NB4 (cell line): Measurements from ENCODE around the gene FAM98B.
A peak's percentile ranks its signal among the peaks of the same experiment; 100 is the strongest.

Source experiments
- DNase-seq: peaks from one replicate; pipeline ENCODE4 v3.0.0; 2010; ENCODE audit warnings: low read depth
- H3K4me3 ChIP-seq: one replicate; pipeline ENCODE4 v1.5.1; 2011; ENCODE audit warnings: mild to moderate bottlenecking, low read depth, low read length, moderate library complexity
- MYC ChIP-seq: IDR thresholded peaks from 2 replicates; pipeline ENCODE4 v1.6.1; 2011; ENCODE audit warnings: low read depth, low read length
- POLR2A ChIP-seq: IDR thresholded peaks from 2 replicates; pipeline ENCODE4 v1.6.1; 2011; ENCODE audit warnings: mild to moderate bottlenecking; ENCODE audit not compliant: insufficient read length; ENCODE audit errors: extremely low read depth
- TF ChIP-seq, protein P1 (sequence below): IDR thresholded peaks from one replicate; pipeline ENCODE4 v1.5.1; 2012; ENCODE audit warnings: low read depth, low read length
- TF ChIP-seq, protein P2 (sequence below): IDR thresholded peaks from 2 replicates; pipeline ENCODE4 v1.6.1; 2011; ENCODE audit warnings: low read depth, low read length

The FAM98B gene

DNA sequence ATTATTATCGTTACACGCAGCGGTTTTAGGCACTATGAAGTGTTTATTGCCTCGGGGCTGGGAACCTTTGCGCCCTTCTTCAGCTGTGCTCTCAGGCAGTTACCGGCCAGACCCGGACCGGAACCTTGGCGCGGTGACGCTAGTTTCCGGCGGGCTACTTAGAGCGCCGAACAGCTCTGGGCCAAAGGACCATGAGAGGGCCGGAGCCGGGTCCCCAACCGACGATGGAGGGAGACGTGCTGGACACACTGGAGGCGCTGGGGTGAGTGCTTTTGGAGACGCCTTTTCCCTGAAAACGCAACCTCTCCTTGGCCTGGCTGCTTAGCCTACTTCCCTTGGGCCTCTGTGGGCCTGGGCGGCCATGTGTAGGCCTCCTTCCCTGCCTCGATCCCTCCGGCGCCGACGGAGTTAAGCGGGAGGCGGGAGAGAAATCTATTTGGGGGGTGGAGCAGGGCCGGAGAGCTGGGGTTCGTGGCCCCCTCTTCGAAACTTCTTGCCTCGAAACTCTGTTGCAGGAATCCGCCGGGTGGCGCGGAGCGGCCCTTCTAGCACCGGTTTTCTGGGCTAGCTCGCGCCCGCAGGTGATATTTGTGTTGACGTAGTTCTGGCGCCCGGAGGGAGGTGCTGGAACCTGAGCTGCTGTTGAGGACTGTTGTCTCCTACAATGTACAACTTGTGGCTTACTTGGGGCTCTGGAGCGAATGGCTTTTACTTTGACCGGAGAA lies at the start of gene FAM98B:
Gene FAM98B (plus strand): TSS at position 157 of the 725 bp plus-strand sequence. CDS start 35 bp downstream, at position 192.
- TF ChIP-seq MYC (peak; percentile 73), POLR2A (peak; percentile 83)
- TF ChIP-seq, protein P1, sequence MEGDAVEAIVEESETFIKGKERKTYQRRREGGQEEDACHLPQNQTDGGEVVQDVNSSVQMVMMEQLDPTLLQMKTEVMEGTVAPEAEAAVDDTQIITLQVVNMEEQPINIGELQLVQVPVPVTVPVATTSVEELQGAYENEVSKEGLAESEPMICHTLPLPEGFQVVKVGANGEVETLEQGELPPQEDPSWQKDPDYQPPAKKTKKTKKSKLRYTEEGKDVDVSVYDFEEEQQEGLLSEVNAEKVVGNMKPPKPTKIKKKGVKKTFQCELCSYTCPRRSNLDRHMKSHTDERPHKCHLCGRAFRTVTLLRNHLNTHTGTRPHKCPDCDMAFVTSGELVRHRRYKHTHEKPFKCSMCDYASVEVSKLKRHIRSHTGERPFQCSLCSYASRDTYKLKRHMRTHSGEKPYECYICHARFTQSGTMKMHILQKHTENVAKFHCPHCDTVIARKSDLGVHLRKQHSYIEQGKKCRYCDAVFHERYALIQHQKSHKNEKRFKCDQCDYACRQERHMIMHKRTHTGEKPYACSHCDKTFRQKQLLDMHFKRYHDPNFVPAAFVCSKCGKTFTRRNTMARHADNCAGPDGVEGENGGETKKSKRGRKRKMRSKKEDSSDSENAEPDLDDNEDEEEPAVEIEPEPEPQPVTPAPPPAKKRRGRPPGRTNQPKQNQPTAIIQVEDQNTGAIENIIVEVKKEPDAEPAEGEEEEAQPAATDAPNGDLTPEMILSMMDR = no peak
- TF ChIP-seq, protein P2, sequence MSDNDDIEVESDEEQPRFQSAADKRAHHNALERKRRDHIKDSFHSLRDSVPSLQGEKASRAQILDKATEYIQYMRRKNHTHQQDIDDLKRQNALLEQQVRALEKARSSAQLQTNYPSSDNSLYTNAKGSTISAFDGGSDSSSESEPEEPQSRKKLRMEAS = peak; percentile 56
- peak; percentile 90 for DNase-seq
- H3K4me3 ChIP-seq = peak within 1 kb of the TSS; percentile 85

DNA sequence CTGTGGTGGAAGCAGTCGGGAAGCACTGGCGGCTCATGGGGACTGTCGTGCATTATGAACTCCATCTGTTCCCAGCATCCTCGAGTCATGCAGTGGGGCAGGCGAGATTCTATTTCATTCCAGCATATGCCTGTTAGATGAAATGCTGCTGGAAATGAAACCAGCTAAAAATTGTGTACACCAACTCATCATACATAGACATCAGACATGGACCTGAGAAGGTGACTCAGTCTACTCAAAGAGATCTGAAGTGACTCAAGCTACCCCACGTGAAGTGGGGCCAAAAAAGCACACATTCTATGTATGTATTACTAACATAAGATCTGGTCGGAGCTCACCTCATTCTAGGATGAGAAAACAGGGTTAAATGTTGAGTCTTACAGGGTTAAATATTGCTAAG lies 47.5 kb upstream of the FAM98B start:
- no peak overlapping the region for H3K4me3 ChIP-seq
- TF ChIP-seq, protein P2 = no peak
- TF ChIP-seq, protein P1 = no peak
- TF ChIP-seq MYC (no peak), POLR2A (no peak)
- DNase-seq = no peak

DNA sequence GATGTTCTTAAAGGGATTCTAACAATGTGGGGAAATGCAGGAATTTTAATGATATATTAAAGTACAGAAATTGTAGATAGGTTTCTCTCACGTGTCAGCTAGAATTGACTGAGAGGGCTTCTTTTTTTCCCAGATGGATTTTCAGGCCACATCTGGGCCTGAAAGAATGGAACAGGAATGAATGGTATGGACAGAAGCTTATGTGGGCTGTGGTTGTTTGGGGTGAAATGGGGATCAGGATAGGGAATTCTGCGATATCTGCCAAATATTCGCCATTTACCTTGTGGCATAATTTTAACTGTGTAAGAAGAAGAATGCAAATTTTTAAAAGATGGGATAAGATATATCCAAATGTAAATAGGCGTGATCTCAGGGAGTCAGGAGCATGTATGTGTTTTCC lies 45.4 kb upstream of the FAM98B start:
- no peak for DNase-seq
- TF ChIP-seq POLR2A (no peak), MYC (no peak)
- TF ChIP-seq, protein P1 = no peak
- TF ChIP-seq, protein P2 = no peak
- no peak overlapping the region for H3K4me3 ChIP-seq

DNA sequence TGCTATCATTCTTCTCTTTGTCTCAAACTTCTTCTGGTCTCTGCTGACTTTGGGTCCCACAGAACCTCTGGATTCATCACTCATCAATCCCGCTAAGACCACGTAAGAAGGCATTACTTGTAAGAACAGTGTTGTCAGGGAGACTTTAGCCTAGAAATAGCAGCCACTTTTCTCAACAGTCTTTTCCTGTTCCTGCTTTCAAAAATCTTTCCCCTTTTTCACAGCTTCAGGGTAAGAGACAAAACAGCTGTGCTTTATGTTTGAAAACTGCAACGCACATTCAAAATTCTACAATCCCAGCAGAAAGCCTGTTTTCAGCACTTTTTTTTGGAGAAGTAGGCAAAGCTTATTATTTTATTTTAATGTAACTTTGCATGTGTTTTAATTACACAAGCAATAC lies 42.0 kb upstream of the FAM98B start:
- H3K4me3 ChIP-seq = no peak overlapping the region
- DNase-seq = no peak
- TF ChIP-seq, protein P1 = no peak
- TF ChIP-seq, protein P2 = no peak

DNA sequence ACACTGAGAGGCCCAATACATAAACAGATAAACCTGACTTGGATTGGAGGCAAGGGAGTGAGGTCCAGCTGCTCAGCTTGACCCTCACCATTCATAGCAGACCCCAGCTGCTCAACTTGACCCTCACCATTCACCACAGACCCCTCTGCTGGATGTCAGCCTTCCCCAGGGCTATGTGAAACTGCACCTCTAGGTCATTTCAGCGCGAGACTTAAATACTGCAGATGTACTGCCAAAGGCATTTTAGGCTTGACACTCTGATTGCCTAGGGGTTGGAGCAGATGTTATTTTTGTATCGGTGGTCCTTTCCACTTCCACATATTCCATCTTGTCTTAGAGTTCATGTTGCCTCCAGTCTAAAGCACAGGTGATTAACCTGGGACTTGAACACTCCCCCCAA lies 41.5 kb upstream of the FAM98B start:
- DNase-seq = no peak
- no peak for TF ChIP-seq MYC
- no peak for TF ChIP-seq POLR2A
- TF ChIP-seq, protein P2 = no peak
- TF ChIP-seq, protein P1 = no peak
- H3K4me3 ChIP-seq = no peak overlapping the region
